Kidney tubule cell (primary cell): ENCODE measurements around the gene DCST2.

ENCODE experiments used
- DNase-seq: peaks from one replicate; pipeline ENCODE4 v3.0.0-alpha.2; 2018; ENCODE audit warnings: low spot score

DCST2 gene

DNA sequence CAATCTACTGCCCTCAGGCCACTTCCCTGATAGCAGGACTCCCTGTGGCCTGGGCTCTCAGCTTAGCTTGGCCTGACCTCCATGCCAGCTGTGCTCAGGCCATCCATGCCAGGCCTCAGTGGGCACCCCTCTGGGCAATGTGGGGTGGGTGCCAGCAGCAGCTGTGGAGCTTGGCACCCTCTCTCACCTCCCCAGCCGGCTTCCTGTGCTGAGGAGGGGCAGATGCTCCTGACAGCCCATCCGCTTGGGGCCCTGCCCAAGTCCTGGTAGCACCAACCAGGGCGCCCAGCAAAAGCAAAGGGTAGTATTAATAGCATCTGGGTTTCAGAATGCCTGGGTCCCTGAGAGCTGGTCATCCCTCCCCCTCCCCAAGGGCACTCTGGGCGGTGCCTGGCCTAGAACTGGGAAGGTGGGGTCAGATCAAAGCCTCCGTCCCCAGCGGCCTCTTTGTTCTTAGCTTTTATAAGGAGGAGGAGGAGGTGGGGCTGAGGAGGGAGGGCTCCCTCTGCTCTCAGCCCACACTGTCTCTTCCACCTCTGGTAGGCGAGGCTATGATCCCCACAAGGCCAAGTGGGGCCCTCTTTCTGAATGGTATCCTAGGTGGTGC, 36.1 kb upstream of the DCST2 start:
- DNase-seq, result no peak

DNA sequence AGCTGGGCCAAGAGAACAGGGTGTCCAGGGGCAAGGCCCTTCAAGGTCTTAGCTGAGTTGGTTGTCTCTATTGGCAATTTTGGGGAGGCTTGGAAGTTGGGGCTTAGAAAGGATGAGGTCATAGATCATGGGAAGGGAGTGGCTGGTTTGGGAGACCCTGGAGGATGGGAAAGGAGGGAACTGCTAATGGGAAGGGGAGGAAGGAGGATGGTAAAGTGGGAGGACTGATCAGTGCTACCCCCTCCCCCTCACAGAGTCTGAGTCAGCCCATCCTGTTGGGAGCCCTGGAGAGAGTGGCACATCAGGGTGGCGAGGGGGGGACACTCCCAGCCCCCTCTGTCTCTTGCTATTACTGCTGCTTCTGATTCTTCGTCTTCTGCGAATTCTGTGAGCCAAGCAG, 35.0 kb upstream of the DCST2 start:
- DNase-seq, result no peak

DNA sequence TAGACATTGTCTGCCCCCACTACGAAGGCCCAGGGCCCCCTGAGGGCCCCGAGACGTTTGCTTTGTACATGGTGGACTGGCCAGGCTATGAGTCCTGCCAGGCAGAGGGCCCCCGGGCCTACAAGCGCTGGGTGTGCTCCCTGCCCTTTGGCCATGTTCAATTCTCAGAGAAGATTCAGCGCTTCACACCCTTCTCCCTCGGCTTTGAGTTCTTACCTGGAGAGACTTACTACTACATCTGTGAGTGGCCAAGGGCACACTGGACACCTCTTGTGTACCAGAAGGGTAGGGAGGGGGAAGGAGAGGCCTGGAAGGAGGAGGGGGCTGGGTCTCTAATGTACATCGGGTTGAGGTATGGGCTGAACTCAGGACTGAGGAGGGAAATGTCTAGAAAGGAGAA, 33.2 kb upstream of the DCST2 start:
- no peak for DNase-seq

DNA sequence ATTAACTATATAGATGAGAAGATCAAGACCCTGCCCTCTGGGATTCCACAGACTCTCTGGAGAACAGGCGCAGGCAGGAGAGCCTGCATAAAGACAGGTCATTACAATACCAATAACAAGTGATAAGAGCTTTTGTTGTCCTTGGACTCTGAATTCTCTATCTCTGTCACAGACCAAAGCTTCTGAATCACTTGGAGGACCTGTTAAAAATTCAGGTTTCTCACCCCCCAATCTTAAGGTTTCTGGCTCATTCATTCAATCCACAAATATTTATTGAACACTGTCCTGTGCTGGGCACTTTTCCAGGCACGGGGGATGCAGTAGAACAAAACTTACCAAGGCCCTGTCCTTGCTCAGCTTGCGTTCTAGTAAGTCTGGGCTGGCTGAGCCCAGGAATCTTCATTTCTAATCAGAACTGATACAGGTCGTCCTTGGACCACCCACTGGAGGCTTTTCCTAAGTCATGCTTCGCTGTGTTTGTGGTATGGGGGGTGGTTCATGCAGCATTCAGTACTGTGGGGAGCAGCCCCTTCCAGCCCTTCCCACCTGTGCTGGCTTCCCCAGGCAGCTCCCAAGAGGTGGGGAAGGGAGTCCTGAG, 31.4 kb upstream of the DCST2 start:
- no peak for DNase-seq

DNA sequence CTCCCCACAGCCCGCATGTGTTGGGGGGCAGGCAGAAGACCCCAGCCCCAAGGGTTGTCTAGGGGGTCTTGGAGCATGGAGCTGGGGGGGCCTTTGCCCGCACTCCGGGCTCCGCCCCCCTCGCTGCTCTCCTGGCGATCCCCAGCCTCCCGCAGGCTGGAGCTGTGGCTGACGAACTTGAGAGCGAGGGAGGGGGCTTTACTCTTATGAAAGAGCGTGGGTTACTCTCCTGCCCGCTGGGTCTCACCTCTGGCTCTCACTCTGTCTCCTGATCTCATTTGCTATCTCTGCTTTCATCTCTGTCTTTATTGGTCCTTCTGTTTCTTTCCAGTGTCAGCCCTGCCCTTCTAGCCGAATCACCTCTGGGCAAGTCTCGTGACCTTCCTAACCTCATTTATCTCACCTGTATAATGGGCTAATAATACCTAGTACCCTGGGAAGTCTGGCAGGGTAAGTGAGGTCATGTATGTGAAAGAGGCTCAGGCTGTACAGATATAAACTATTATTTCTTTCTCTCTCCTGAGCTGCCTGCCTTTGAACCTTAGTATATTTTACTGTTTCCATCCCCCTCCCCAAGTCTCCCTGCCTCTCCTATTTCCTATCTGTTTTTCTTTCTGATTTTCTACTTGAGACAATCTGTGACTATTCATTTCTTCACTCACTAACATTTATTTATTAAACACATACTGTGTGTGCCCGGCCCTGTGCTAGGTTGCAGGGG, 30.7 kb upstream of the DCST2 start:
- peak; percentile 44 for DNase-seq

DNA sequence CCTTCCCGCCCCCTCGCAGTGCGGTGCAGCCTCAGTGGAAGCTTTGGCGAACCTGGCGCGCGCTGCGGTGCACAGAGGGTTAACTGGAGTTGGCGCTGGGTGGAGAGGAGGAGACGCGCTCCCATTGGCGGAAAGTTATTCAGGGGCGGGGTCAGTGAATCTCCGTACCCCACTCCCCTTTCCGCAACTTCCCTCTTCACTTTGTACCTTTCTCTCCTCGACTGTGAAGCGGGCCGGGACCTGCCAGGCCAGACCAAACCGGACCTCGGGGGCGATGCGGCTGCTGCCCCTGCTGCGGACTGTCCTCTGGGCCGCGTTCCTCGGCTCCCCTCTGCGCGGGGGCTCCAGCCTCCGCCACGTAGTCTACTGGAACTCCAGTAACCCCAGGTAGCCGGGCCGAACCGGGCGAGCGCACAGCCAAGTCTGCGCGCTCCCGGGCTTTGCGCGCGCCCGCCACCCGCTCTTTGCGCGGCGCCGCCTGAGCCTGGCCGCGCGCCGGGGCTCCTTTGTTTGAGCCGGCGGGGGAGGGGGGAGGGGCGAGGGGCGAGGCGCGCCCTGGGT, 30.0 kb upstream of the DCST2 start, which contains the start of gene EFNA4:
Gene EFNA4 (plus strand): TSS at position 191 of the 561 bp plus-strand sequence. CDS start 84 bp downstream, at position 275.
- peak; percentile 85 for DNase-seq

DNA sequence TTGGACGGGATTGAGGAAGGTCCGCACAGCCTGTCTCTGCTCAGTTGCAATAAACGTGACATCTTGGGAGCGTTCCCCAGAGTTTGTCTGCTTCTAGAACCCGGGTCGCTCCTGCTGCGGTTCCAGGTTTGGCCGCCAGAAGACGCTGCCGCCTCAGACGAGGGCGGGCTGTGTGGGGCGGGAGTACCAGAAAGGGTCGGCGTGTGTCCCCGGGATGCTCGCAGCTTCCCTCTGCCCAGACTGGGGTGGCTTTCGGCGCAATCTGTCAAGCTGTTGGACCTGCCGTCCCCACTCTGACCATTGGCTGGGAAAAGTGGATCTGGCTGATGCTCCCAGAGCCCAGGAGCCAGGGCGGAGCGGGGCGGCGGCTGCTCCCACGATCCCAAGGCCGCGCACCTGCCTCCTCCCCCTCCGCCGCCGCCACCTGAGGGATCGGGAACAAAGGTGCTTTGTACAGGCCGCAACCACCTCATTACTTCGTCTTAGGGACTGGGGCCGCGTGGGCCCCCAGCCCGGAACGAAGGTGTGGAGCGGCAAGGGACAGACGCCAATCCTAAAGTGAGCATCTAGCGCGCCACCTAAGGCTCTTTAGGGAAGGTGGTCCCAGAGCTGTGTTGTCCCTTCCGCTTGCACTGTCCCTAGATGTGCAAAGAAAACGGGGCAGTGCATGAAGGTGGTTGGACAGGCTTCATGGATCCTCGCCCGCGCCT, 29.3 kb upstream of the DCST2 start:
- peak; percentile 59 for DNase-seq

DNA sequence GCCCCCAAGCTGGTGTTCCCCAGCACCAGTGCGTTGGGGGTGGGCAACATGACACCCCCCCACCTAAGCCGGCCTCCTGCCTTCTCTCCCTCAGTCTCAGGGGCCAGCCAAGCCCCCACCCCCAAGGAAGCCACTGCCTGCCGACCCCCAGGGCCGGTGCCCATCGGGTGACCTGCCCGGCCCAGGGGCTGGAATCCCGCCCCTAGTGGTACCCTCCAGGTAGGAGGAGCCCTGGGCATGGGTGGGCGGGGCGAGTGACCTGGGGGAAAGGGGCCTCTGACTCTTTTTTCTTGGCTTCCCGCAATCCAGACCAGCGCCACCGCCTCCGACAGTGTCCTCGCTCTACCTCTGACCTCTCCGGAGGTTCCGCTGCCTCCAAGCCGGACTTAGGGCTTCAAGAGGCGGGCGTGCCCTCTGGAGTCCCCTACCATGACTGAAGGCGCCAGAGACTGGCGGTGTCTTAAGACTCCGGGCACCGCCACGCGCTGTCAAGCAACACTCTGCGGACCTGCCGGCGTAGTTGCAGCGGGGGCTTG, 28.6 kb upstream of the DCST2 start:
- no peak for DNase-seq

DNA sequence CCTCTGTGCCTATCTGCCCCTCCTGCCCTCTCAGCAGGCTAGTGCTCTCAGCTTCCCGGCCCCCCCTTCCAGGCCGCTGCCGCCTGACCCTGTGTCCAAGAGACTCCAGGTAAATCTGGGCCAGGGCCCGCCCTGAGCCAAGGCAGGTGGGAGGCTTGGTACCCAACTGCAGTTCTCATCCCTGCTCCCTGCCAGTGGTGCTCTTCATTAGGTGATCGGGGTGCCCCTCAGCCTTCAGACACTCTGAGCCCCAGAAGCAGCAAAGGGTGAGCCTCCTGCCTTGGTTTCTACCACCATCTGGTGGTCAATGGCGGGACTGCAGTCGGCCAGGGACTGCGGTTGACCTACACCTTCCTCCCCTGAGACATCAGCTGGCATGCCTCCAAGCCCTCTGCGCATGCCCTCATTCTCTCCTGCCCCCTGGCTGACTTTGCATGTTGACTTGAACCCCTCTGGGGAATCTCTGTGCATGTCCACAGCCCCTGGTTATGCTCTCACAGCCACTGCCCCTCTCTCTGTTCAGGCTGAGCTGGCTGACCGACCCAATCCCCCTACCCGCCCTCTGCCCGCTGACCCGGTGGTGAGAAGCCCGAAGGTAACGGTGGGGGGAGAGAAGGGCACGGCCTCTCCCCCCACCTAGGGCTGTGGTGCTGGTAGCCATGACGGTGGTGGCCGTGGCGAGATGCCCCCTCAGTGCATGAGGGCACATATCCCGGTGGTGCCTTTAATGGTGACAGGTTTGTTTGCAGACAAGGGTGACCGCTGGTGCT, 28.0 kb upstream of the DCST2 start:
- DNase-seq, result peak; percentile 92

DNA sequence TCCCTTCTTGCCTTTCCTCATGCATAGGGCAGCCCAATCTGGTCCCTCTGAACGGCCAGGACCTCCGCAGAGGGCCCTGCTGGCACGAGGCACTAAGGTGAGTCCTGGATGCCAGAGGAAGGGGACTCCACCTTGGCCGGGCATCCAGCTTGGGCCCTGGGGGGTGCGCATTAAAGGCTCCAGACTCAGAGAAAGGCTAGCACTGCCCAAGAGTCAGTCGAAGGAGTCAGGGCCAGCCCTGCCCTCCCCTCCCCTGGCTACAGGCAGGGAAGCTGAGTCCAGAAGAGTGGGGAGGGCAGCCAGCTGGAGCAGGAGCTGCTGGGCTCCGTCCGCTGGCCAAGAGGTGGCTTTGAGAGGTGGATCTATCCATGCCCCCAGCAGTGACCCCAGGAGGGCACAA, 27.2 kb upstream of the DCST2 start:
- DNase-seq, result no peak

DNA sequence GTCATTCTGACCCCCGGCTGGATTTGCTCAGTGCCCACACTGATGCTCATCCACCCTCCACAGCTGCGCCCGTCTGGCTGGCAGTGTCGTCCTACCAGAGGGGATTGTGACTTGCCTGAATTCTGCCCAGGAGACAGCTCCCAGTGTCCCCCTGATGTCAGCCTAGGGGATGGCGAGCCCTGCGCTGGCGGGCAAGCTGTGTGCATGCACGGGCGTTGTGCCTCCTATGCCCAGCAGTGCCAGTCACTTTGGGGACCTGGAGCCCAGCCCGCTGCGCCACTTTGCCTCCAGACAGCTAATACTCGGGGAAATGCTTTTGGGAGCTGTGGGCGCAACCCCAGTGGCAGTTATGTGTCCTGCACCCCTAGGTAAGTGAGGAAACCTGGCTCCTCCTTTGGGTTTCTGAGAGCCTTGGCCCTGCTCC, 24.2 kb upstream of the DCST2 start:
- no peak for DNase-seq

DNA sequence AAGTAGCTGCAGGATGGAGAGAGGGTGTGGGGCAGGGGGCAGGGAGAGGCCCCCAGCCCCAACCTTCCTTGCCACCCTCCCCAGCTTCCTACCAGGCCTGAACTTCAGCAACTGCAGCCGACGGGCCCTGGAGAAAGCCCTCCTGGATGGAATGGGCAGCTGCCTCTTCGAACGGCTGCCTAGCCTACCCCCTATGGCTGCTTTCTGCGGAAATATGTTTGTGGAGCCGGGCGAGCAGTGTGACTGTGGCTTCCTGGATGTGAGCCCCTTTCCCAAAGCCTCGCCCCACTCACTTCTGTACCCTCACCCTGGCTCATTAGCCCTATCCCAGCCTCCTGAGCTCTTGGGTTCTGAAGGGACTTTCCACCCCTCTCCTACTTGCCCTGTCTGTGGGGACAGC, 23.5 kb upstream of the DCST2 start:
- DNase-seq, result no peak

DNA sequence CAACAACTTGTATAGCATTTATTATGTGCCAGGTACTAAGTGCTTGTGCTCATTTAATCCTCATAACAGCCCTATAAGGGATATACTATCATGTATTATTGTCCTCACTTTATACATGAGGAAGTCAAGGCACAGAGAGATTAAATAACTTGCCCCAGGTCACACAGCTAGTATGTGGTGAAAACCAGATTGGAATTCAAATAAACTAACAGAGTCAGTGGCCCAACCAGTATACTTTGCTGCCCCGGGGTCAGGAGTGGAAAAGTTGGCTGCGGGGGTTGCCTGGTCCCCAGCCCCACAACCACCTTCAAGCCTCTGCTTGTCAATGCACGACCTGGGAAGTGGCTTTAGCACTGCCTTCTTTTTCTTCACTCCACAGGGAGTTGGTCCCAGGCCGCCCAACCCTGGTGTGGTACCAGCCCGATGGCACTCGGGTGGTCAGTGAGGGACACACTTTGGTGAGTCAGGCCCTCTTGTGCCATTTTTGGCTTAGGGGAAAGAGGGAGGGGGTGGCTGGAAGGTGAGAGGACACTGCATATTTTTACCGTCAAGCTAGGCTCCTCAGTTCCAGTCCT, 20.0 kb upstream of the DCST2 start:
- no peak for DNase-seq

DNA sequence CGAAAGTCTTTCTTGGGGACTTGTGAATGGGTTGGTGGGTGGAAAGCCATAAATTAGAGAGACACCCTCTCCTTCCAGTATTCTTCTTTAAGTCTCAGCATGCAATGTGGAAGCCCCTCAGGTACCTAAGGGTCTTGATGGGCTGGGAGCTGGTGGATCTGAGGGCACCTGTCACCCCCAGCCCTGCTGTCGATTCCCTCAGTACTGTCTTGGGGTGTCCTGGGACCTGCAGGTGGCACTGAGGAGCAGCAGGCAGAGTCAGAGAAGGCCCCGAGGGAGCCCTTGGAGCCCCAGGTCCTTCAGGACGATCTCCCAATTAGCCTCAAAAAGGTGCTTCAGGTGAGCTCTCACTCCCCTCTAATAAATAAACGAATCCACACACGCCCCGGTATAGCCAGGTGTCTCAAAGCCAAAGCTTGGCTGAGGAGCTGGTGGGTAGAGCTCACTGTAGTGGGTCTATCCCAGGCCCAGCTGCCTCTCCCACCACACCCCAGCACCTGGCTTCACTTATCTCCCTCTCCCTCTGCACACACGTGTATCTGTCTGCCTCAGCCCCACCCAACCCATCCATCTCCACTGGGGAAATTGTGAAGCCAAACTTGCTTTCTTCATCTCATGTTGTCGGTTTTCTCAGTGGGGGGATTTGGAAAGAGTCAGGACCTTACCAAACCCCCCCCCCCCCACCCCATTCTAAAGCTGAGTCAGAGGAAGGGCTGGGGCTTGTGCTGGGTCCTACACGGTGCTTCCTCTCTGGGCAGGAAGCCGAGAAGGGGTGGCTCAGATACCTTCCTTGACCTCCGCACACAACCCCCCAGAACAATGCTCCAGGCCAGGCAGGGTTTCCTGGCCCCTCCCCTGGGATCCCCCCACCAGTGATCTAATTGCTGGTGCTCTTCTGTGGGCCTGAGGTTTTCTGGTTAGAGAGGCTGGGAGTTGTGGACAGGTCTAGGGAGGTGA, 19.1 kb upstream of the DCST2 start:
- peak; percentile 27 for DNase-seq

DNA sequence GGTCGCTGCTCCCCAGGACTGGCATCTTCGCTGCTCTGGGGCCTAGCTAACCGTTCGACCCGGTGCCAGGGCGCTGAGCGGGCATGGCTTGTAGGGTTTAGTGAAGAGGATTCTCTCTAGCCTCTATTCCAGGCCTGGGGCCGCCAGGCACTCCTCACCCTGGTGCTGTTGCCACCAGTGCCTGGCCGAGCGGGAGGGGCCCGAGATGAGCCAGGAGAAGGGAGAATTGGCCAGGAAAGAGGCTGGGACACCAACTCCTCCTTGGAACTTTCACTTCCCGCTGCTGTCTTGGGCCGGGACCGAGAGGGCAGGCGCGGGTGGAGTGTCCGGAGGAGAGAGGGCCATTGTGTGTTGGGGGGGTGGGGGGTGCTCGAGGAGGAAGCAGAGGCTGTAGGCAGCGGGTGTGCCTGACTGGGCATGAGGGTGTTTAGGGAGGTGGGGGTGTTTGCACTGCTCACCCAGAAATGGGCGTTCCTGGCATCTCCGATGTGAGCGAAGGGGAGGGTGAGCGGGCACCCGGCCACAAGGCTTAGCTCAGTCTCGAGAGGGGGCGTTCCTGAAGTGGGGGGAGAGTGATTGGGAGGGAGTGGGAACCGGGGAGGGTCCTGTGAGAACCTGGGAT, 18.3 kb upstream of the DCST2 start:
- DNase-seq, result peak; percentile 61

DNA sequence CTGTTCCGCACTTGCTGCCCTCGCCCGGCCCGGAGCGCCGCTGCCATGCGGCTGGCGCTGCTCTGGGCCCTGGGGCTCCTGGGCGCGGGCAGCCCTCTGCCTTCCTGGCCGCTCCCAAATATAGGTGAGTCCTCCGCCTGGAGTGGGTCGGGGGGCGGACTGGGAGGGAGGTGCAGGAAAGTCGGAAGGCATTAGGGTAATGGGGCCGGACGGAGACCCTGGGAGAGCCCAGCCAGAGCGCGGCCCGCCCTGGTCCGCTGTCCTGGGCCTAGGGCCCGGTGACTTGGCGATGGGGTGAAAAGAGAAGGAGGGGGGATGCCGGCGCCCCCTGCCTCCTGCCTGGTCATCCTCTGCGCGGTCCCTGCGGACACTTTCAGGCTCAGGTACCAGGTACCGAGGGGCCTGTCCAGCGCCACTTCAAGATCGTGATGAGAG, 17.8 kb upstream of the DCST2 start:
- DNase-seq, result no peak

DNA sequence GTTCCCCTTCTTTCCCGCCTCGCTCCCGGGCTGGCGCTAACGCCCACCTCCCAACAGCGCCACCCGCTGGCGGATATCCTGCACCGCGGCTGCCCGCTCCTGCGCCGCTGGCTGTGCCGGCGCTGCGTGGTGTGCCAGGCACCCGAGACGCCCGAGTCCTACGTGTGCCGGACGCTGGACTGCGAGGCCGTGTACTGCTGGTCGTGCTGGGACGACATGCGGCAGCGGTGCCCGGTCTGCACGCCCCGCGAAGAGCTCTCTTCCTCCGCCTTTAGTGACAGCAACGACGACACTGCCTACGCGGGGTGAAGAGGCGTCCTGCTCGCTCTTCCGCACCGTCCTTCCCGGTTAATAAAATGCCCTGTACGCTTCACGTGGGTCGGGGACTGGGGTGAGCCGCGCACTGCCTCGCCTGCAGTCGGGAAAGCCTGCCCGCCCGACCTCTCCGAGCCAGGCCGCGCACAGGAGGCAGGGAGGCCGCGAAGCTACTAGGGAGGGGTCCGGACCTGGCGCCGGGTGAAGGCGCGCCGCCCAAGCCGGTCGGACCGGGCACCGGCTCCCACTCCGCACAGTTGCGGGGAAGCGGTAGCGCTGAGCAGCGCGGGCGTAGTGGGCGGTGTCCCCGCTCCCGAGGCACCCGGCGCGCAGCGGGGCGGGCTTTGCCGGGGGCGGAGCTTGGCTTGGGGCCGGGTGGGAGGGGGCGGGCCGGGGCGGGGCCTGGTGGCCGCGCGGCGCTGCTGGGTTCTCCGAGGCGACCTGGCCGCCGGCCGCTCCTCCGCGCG, 17.2 kb upstream of the DCST2 start, which contains the start of gene ADAM15:
Gene ADAM15 (plus strand): TSS at position 757 of the 782 bp plus-strand sequence. CDS start 71 bp downstream, outside the sequence.
- peak; percentile 83 for DNase-seq
